HG03135 (cell line): Measurements from ENCODE around the gene NCAN.
A peak's percentile ranks its signal among the peaks of the same experiment; 100 is the strongest.
"Not testable (repeated sequence)": the region's sequence is repeated elsewhere in the genome, so short reads cannot be mapped to it uniquely, and the experiment has no call there.

Source experiments
- ATAC-seq: cut with Tn5 transposase; IDR thresholded peaks from one replicate; pipeline ENCODE4 v1.9.1; 2021; ENCODE audit warnings: mild to moderate bottlenecking, moderate library complexity; ENCODE audit not compliant: unreplicated experiment

The NCAN gene

GRCh38 chr19:19192910-19193423 is 18.8 kb upstream of the NCAN start:
- no peak for ATAC-seq

- no peak for ATAC-seq
These were observed 17.8 kb upstream of the NCAN start for GRCh38 chr19:19193926-19194325.

GRCh38 chr19:19201697-19202630 is 9.8 kb upstream of the NCAN start:
- no peak for ATAC-seq

- ATAC-seq, result peak; percentile 20
These were observed 9.1 kb upstream of the NCAN start for GRCh38 chr19:19202707-19203011.

GRCh38 chr19:19203012-19203856 is 8.5 kb upstream of the NCAN start, which contains the start of gene NR2C2AP:
Gene NR2C2AP, minus strand, starts transcription at chr19:19203414. Its CDS starts 354 bp downstream, at chr19:19203060.
- peak; percentile 88 for ATAC-seq

DNA sequence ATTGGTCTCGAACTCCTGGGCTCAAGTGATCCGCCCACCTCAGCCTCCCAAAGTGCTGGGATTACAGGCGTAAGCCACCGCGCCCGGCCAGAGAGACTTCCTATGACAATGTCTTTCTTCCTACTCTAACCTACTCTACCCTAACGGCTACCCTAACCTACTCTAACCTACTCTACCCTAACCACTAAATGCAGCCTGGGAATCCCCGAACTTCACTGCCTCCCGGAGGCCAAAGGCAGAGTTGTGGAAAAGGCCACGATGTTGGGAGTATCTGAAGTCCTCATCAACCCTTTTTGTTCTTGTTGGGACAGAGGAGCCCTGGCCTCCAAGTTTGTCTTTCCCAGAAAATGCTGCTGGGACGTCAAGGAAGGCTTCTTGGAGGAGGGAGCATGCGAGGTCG is 7.6 kb upstream of the NCAN start:
- ATAC-seq, result no peak

GRCh38 chr19:19205416-19206410 is 6.0 kb upstream of the NCAN start:
- ATAC-seq, result no peak

GRCh38 chr19:19206938-19207337 is 4.8 kb upstream of the NCAN start:
- no peak for ATAC-seq

GRCh38 chr19:19207637-19208572 is 3.9 kb upstream of the NCAN start:
- no peak for ATAC-seq

- no peak for ATAC-seq
These were observed 2.4 kb upstream of the NCAN start for GRCh38 chr19:19209372-19209771.

DNA sequence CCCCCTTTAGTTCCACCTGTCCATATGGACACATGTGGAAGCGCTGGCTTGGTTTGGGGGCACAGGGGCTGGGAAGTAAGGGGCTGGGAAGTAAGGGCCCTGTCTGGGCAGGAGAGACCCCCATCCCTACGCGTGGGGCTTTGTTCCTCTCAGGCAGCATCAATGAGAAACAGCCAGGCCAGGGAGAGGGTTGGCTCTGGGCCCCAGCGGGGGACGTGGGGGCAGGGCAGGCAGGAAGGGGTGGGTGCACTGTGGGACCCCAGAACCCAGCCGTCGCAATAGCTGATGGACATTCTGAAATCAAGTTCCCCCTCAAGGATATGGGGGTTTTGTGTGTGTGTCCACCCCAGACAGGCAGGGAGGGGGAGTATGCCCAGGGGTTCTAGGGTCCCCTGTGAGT is 1.2 kb downstream of the NCAN start:
- no peak for ATAC-seq

DNA sequence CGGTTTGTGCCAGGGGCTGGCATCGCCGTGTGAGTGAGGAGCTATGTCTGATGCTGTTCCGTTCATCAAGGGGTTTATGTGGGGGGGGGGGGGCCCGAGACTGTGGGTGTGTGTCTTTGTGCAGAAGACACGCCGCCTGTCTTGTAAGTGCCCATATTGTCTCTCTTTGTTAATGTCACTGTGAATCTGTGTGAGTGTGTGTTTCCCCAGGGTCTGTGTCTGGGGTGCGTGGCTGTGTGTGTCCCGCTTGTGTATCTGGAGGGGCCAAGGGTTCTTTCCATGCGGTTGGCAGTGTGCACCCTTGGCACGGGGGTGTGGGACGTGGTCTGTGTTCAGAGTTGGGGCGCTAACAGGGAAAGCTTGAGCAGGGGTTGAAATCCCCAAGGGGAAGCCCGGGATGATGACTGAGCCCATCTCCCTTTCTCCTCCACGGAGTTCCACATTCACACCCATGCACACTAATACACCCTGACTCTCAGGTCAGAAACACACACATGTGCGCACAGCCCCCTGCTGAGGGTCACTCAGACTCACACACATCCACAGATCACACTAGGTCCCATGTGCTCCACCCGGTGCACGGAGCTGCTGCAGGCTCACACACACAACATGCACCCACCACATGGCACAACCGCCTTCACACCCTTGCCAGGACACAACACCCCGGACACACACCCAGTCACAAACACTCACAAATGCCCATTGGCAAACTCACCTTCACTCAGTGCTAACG is 1.8 kb downstream of the NCAN start:
- ATAC-seq, result no peak

- no peak for ATAC-seq
These were observed 2.4 kb downstream of the NCAN start for GRCh38 chr19:19214159-19214490.

- no peak for ATAC-seq
These were observed 3.1 kb downstream of the NCAN start for GRCh38 chr19:19214892-19215291.

GRCh38 chr19:19215792-19216191 is 4.0 kb downstream of the NCAN start:
- no peak for ATAC-seq

GRCh38 chr19:19217099-19217498 is 5.3 kb downstream of the NCAN start:
- ATAC-seq, result no peak

DNA sequence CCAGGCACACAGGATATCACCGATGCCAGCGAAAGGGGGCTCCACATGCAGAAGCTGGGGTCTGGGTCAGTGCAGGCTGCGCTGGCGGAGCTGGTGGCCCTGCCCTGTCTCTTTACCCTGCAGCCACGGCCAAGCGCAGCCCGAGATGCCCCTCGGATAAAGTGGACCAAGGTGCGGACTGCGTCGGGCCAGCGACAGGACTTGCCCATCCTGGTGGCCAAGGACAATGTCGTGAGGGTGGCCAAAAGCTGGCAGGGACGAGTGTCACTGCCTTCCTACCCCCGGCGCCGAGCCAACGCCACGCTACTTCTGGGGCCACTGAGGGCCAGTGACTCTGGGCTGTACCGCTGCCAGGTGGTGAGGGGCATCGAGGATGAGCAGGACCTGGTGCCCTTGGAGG is 7.2 kb downstream of the NCAN start:
- no peak for ATAC-seq

GRCh38 chr19:19221000-19221399 is 9.2 kb downstream of the NCAN start:
- ATAC-seq, result not testable (repeated sequence)

- ATAC-seq, result no peak
These were observed 11.3 kb downstream of the NCAN start for GRCh38 chr19:19223060-19223459.
